Right ventricle myocardium inferior (tissue), 1 donor: ENCODE results near the gene BAHD1. TPM values are rescaled to one million over a fixed set of nuclear protein-coding genes. Genes with fewer than 3 reads are reported as not detected.
"Not testable (repeated sequence)": the region's sequence is repeated elsewhere in the genome, so short reads cannot be mapped to it uniquely, and the experiment has no call there.

Experiments
- ATAC-seq: fragments of 200-7000 bp; cut with Tn5 transposase; one replicate; pipeline ENCODE4 v1.9.1; 2020; ENCODE audit warnings: mild to moderate bottlenecking, moderate library complexity
- DNase-seq: peaks from one replicate; pipeline ENCODE4 v3.0.0; 2021; ENCODE audit errors: missing footprints
- intact Hi-C: fragments of 100-400 bp; cut with DNase I; formaldehyde crosslinking; loops from one replicate; pipeline ENCODE4 v1.11.0; 2022
- total RNA-seq: library from RNA; stranded (reverse); fragmentation: NEBNext Ultra II Directional; extraction: Animal tissue kit (Norgen Biotek cat#: 25700); gene quantifications from one replicate; pipeline ENCODE4 v1.2.1, GENCODE V29; 2021
- donor health status: DM: no; HTN: yes; CAD: no; lungs with severe emphysema.

The BAHD1 gene
- total RNA-seq, 1 donor from 2014 or later = 17.7 TPM

GRCh38 chr15:40439960-40440742 lies 602 bp upstream of the BAHD1 start:
- intact Hi-C loops = loop anchor here (2.0 kb wide), 1 partner anchor 67 kb away; no protein-coding TSS in a partner anchor
- peak; percentile 21 for ATAC-seq
- DNase-seq = no peak

- ATAC-seq = no peak
- DNase-seq = no peak
- intact Hi-C loops = loop anchor here (2.0 kb wide), 1 partner anchor 65 kb away; no protein-coding TSS in a partner anchor
These were observed 1.1 kb downstream of the BAHD1 start for GRCh38 chr15:40441565-40442531.

GRCh38 chr15:40443255-40443654 lies 2.5 kb downstream of the BAHD1 start:
- no peak for ATAC-seq
- DNase-seq = no peak
- intact Hi-C loops = no loop called here

GRCh38 chr15:40443846-40444245 lies 3.1 kb downstream of the BAHD1 start:
- intact Hi-C loops = loop anchor here (2.0 kb wide), 1 partner anchor 29 kb away; no protein-coding TSS in a partner anchor
- ATAC-seq = no peak
- no peak for DNase-seq

- intact Hi-C loops = loop anchor here (2.0 kb wide), 1 partner anchor 28 kb away; no protein-coding TSS in a partner anchor
- ATAC-seq (no peak), DNase-seq (no peak)
These were observed 4.0 kb downstream of the BAHD1 start for GRCh38 chr15:40444736-40445135.

- no peak for DNase-seq
- ATAC-seq = no peak
- intact Hi-C loops = loop anchor here (2.0 kb wide), 1 partner anchor 27 kb away; no protein-coding TSS in a partner anchor
These were observed 4.7 kb downstream of the BAHD1 start for GRCh38 chr15:40445421-40445922.

- ATAC-seq (no peak), DNase-seq (no peak)
- intact Hi-C loops = no loop called here
These were observed 5.4 kb downstream of the BAHD1 start for GRCh38 chr15:40446144-40446543.

GRCh38 chr15:40448354-40448753 lies 7.6 kb downstream of the BAHD1 start:
- intact Hi-C loops = no loop called here
- no peak for DNase-seq
- ATAC-seq = no peak

GRCh38 chr15:40449275-40449674 lies 8.5 kb downstream of the BAHD1 start:
- intact Hi-C loops = no loop called here
- ATAC-seq = no peak

GRCh38 chr15:40450047-40450446 lies 9.3 kb downstream of the BAHD1 start:
- DNase-seq = no peak
- intact Hi-C loops = no loop called here

More at GRCh38 chr15:40449275-40449674, 8.5 kb downstream of the BAHD1 start:
- DNase-seq = no peak

GRCh38 chr15:40451527-40452158 lies 10.9 kb downstream of the BAHD1 start:
- no peak for ATAC-seq
- no peak for DNase-seq
- intact Hi-C loops = no loop called here

More at GRCh38 chr15:40450047-40450446, 9.3 kb downstream of the BAHD1 start:
- no peak for ATAC-seq

GRCh38 chr15:40452296-40453090 lies 11.7 kb downstream of the BAHD1 start:
- intact Hi-C loops = no loop called here
- ATAC-seq = no peak
- no peak for DNase-seq

- intact Hi-C loops, ATAC-seq: not testable (repeated sequence)
These were observed 13.2 kb downstream of the BAHD1 start for GRCh38 chr15:40453941-40454340.

GRCh38 chr15:40454904-40455391 lies 14.2 kb downstream of the BAHD1 start:
- DNase-seq (no peak), ATAC-seq (no peak)
- intact Hi-C loops = no loop called here

More at GRCh38 chr15:40453941-40454340, 13.2 kb downstream of the BAHD1 start:
- DNase-seq = not testable (repeated sequence)

- DNase-seq (no peak), ATAC-seq (peak; percentile 47)
- intact Hi-C loops = no loop called here
These were observed 15.6 kb downstream of the BAHD1 start for GRCh38 chr15:40456299-40456712.

- intact Hi-C loops = no loop called here
- ATAC-seq = no peak
These were observed 16.0 kb downstream of the BAHD1 start for GRCh38 chr15:40456738-40457137.

GRCh38 chr15:40458495-40459371 lies 18.0 kb downstream of the BAHD1 start:
- ATAC-seq (no peak), DNase-seq (no peak)
- intact Hi-C loops = no loop called here

More at GRCh38 chr15:40456738-40457137, 16.0 kb downstream of the BAHD1 start:
- no peak for DNase-seq
